Body of pancreas (tissue), 4 donors: Measurements from ENCODE around the gene ADGRD1.

Experiments used
- POLR2A ChIP-seq, 3 donors: fragments of 450-650 bp; IDR thresholded peaks; one replicate each; pipeline ENCODE4 v1.6.1; 2016; ENCODE audit warnings: antibody characterized with exemption in 3 of 3, mild to moderate bottlenecking in 2 of 3
- TF ChIP-seq, protein P1 (sequence below), 7 experiments: fragments of 450-650 bp in 4 of 7; fragments of 200-600 bp in 3 of 7; sonication (generic) in 3 of 7; IDR thresholded peaks; one replicate each; pipeline ENCODE4 v1.5.1; 2016 to 2019; ENCODE audit warnings: antibody characterized with exemption in 7 of 7

DNA sequence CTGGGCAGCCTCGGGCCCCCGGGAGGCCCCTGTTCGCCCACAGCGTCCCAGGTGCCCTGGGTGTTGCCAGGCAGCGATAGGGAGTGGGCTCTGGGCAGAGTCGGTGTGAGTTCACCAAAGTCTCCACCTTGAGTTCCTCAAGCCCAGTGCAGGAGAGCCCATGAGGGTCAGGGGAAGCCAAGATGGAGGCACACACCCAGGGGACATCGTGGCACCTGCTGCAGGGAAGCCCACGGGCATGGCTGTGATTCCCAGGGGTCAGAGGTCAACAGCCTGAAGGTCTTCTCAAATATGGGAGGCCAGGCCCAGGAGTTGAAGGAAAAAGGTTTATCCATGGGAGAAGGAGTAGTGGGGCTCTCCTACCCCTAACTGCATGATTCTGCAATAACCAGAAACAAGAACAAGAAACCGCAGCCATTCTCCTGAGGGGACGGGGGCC, 148.8 kb downstream of the ADGRD1 start:
- TF ChIP-seq, protein P1, sequence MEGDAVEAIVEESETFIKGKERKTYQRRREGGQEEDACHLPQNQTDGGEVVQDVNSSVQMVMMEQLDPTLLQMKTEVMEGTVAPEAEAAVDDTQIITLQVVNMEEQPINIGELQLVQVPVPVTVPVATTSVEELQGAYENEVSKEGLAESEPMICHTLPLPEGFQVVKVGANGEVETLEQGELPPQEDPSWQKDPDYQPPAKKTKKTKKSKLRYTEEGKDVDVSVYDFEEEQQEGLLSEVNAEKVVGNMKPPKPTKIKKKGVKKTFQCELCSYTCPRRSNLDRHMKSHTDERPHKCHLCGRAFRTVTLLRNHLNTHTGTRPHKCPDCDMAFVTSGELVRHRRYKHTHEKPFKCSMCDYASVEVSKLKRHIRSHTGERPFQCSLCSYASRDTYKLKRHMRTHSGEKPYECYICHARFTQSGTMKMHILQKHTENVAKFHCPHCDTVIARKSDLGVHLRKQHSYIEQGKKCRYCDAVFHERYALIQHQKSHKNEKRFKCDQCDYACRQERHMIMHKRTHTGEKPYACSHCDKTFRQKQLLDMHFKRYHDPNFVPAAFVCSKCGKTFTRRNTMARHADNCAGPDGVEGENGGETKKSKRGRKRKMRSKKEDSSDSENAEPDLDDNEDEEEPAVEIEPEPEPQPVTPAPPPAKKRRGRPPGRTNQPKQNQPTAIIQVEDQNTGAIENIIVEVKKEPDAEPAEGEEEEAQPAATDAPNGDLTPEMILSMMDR (IDR thresholded peaks at IDR 0.05) = no peak
- TF ChIP-seq POLR2A (IDR thresholded peaks at IDR 0.05) = no peak
